ENCODE measurements around the gene NLRC5.
"Not testable (repeated sequence)": the region's sequence is repeated elsewhere in the genome, so short reads cannot be mapped to it uniquely, and the experiment has no call there.

NLRC5 gene

DNA sequence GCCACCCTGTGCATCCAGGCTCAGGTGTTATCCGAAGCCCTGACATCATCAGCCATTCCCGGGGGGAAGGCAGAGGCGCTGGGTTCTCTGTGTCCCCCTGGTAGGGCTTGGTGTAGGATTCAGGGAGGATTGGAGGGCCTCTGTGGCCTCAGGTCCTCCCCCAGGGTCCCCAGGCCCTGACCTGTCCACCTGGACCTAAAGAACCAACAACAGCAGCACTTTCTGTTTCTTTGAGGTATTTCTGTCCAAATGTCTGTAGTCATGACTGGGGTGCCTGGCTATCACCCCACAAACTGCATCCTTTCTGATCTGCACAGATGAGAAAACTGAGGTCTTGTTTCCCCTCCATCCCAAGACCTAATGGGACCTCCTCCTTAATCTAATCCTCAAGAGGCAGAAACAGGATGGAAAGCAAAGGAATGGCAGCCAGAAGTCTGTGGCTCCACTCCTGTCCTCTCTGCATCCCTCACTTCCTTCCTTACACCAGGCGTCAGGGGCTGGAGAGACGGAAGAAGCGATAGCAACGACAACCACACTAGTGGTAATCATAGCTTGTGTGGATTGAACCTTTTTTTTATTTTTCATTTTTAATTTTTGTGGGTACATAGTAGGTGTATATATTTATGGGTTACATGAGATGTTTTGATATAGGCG, 11.8 kb downstream of the NLRC5 start:
- DNase-seq: no peak

GRCh38 chr16:57003439-57004386, 14.4 kb downstream of the NLRC5 start:
- DNase-seq: no peak

DNA sequence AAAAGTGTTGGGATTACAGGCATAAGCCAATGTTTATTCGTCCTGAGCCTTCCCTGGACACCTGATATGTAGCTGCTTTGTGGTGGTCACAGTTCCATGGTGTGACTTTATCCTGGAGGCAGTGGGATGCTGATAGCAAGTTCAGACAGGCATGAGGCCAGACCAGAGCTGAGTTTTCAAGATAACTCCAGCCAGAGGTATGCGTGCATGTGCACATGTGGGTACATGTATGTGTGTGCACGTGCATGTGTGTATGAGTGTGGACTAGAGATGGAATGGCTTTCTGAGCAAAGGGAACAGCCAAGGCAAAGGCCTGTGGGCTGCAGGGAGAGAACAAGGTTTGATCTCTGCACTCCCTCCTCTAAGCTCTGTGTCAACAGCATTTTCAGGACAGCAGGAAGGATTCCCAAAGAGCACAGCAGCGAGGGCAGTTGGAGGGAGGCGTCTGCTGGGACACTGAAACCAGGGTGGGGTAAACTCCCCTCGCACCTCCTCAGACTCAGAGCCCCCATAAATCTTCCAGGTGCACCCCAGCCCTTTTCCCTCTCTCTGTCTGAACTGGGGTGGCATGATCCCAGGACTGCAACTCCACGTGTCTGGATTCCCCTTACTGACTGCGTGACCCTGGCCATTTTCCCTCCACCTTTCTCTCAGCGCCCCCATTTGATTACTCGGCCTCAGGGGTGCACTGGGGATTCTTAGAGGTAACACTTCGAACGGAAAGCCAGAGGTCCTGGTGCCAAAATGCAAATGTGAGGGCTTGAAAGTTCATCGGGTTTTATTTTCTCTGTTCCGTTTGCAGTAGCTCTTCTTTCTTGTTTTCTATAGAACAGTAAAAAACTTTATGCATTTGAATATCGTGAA, 15.3 kb downstream of the NLRC5 start:
- DNase-seq: no peak

- not testable (repeated sequence) for DNase-seq
These were observed 16.2 kb downstream of the NLRC5 start for GRCh38 chr16:57005597-57005996.

DNA sequence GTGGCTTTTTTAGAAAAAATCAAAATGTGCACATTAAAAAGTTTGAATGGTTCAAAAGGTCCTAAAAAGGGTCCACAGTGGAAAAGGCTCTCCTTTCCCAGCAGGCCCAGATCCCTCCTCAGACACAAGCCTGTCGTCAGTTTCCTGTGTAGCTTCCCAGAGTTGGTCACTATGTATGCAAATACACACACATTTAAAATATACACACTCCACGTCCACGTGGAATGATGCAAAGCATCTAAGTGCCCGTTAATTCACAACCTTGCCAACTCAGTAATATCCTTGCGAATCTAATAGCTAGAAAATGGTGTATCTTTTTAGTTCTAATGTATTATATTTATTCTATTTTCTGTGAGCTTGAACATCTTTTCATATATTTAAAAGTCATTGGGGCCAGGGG, 17.7 kb downstream of the NLRC5 start:
- DNase-seq: no peak

- DNase-seq: no peak
These were observed 18.2 kb downstream of the NLRC5 start for GRCh38 chr16:57007530-57007929.

DNA sequence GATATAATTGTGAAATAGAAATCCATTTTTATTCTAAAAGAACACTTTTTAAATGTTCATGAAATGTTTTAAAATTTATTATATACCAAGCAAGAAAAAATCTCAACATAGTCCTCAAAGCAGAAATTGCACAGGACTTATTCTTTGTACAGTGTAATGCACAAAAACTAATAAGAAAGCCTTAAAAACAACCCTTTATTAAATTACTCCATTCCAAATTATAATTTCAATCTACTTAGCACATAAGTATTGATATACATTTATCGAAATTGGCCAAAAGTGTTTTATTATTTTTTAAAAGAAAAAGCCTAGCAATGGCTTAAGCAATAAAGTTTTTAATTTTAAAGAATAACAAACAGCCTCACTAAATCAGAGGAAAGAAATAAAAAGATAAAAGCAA, 19.1 kb downstream of the NLRC5 start:
- DNase-seq: no peak

DNA sequence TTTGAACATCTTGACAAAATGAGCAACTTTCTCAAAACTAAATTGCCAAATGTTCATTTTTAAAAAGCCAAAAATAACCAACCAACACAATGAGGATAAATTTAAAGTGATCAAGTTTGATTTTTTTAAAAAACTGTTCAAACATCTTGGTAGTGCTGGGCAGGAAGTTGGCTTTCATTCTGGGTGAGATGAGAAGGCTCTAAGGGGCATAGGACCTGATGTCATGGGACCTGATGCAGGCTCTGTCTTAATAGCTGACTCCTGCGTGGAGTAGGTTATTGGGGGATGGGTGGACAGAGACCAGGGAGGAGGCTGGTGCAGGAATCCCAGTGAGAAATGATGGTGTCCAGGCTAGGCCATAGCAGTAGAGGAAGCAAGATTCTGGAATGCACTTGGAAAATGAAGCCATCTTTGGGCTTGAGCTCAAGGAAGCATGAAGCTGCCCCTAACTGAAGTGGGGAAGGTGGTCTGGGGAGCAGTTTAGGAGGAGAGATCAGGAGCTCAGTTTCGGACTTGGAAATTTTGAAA, 20.4 kb downstream of the NLRC5 start:
- DNase-seq: no peak

DNA sequence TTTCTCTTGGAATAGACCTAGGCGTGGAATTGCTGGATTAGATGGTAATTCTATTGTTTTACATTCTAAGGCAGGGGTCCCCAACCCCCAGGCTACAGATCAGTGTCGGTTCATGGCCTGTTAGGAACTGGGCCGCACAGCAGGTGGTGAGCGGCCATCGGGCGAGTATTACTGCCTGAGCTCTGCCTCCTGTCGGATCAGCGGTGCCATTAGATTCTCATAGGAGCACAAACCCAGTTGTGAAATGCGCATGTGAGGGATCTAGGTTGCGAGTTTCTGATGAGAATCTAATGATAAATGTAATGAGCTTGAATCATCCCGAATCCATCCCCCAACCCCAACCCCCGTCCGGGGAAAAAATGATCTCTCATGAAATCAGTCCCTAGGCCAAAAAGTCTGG, 23.0 kb downstream of the NLRC5 start:
- no peak for DNase-seq

DNA sequence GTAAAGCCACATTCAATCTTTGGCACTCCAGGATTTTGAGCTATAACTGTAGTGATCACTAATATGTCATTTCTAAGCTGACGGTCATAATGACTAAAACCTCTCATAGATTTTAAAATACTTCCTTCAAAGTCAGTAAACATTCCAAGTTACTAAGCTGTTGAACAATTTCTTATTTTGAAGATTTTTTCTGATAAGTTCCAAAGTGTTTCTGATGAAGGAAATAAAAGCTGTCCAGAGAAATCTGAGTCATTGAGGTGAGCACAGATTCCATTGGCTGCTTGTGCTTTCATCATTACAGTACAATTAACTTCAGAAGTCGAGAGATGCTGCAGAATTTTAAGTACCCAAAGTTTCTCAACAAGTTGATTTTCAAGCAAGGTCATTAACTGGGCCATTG, 23.9 kb downstream of the NLRC5 start:
- no peak for DNase-seq

- DNase-seq: no peak
These were observed 24.5 kb downstream of the NLRC5 start for GRCh38 chr16:57013902-57014301.

DNA sequence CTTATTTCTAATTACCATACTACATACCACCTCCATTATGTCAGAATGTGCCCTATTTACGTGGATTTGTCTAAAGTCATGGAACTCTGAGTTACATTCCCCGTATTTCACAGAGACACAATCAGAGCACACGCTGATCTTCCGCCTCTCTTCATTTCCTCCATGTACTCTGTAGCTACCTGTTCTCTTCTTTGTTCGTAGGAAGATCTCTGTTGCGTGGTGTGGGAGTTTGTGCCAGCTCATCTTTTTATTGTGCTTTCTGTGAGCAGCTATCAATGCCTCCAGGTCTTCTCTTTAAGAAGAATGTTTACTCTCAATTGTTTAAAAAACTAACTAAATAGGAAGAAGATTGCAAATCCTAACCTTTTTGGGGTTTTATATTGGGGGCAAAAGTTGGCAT, 26.9 kb downstream of the NLRC5 start:
- DNase-seq: no peak

DNA sequence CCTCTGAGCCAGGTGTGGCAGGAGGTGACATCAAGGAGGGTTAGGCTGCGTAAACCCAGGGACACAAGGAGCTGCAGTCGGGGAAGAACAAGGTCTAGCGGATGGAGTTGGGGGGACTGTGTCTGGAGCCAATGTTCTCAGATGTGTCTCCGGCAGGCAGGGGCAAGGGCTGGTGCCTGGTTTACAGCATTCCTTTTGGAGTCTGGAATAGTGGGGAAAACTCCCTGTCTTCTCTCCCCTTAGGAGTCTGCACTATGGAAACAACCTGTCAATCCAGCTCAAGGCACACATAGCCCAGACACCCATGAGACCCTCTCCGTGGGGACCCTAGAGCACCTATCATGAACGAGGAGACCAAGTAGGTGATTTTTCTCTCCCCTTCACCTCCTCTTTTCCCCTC, 27.5 kb downstream of the NLRC5 start:
- DNase-seq: no peak

- DNase-seq: no peak
These were observed 27.9 kb downstream of the NLRC5 start for GRCh38 chr16:57017251-57017650.

DNA sequence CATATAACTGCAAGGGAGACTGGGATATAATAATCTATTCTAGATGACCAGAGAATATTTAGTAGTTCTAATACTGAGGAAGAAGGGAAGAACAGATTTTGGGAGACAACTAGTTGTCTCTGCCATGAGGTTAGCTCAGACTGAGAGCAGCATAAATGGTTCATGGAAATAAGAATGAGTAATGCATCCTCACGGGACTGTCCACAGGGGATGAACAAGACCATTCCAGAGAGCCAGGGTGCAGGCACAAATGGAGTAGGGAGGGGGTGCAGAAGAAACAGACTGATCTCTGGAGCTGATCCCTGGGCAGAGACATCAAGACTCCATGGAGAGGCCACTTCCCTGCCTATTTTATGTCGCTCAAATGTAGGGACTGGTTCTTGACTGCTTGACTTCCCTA, 30.4 kb downstream of the NLRC5 start:
- DNase-seq: no peak

DNA sequence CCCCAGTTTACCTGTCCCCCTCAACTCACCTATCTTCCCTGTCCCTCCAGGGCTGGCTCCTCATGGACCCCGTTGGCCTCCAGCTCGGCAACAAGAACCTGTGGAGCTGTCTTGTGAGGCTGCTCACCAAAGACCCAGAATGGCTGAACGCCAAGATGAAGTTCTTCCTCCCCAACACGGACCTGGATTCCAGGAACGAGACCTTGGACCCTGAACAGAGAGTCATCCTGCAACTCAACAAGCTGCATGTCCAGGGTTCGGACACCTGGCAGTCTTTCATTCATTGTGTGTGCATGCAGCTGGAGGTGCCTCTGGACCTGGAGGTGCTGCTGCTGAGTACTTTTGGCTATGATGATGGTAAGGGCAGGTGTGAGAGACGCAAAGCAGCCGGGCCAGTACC, 31.3 kb downstream of the NLRC5 start:
- DNase-seq: no peak

GRCh38 chr16:57021757-57022156, 32.4 kb downstream of the NLRC5 start:
- no peak for DNase-seq

GRCh38 chr16:57022445-57022844, 33.1 kb downstream of the NLRC5 start:
- DNase-seq: no peak

DNA sequence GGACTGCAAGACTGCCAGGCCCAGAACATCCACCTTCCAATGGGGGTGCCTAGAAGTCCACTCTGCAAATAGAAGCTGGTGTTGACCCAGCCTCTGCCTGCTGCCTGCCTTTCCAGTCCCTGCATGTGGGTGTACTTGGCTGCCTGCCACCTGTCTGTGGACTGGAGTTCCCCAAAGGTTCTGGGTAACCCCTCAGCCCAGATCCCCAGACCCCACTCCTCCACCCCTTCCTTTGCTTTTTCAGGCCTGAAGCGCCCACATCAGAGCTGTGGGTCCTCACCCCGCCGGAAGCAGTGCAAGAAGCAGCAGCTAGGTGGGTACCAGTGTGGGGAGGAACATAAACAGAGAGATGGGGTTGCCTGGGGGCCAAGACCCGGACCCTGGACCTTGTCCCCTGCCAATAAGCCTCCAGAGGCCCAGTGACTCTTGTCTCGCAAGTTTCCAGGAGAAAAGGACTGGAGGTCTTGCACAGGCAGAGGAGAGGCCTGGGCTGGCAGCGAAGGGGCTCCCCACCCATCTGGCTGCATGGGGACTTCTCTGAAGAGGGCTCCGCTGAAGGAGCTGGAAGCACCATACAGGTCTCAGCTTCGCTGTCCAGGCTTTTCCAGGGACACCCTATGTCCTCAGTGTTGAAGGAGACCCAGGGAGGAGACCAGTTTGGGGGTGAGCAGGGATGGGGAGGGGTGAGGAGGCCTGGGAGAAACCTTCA, 34.3 kb downstream of the NLRC5 start:
- DNase-seq: no peak

- no peak for DNase-seq
These were observed 35.7 kb downstream of the NLRC5 start for GRCh38 chr16:57024894-57025680.

- DNase-seq: no peak
These were observed 36.8 kb downstream of the NLRC5 start for GRCh38 chr16:57025941-57026777.

Data from DMS153 (cell line).